HG02938 (cell line): Measurements from ENCODE around the gene TCEA2.

Source experiments
- ATAC-seq: cut with Tn5 transposase; IDR thresholded peaks from one replicate; pipeline ENCODE4 v1.9.1; 2021; ENCODE audit warnings: mild to moderate bottlenecking, moderate library complexity; ENCODE audit not compliant: unreplicated experiment

TCEA2 gene

DNA sequence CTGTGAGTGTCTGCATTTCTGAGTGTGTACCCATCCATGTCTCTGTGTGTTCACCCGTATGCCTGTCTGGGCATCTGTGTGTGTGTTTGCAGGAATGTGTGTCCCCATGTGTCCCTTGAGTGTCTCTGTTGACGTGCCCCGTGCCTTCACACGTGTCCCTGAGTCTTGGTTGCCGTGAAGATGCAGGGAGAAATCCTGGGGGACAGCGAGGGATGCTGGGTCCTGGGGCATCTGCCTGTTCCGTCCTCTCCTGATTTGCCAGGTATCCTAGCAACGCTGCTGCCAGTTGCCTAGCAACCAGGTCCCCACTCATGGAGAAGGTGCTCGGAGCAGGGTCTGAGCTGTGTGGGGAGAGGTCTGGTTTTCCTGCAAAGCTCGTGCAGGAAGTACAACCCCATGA is 27.2 kb downstream of the TCEA2 start:
- no peak for ATAC-seq

DNA sequence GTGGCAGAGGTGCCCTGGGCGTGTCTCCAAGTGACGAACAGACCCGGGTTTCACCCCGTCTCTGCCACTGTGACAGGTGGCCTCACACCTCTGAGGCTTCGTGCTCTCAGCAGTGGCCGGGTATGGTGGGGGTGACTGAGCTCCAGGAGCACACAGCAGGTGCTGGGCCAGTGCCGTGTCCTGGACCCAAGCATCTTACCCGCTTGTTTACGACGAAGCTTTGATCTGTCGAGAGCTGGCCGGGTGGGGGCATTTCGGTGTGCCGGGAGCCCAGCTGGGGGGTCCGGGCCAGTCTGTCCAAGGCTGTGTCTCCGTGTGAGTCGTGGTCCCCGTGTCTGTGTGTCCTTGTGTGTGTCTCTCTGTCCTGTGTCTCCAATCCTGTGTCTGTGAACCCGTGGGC is 28.3 kb downstream of the TCEA2 start:
- ATAC-seq = no peak

DNA sequence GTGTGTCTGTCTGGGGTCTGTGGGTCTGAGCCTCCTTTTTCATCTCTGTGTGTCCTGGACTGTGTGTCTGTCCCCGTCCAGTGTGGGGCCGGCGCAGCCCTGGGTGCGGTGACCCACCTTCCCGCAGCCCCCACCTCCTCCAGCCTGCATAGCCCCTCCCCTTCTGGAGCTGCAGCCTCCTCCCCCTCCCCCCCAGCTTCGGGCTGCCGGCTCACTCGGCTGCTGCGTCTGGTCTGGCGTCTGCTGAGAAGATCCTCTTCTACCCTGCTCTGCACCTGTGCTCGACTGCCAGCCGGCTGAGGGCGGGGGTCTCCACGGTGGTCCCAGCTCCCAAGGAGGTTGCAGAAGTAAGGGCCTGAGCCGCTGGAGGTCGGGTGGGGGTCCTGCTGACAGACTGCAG is 28.8 kb downstream of the TCEA2 start:
- no peak for ATAC-seq

DNA sequence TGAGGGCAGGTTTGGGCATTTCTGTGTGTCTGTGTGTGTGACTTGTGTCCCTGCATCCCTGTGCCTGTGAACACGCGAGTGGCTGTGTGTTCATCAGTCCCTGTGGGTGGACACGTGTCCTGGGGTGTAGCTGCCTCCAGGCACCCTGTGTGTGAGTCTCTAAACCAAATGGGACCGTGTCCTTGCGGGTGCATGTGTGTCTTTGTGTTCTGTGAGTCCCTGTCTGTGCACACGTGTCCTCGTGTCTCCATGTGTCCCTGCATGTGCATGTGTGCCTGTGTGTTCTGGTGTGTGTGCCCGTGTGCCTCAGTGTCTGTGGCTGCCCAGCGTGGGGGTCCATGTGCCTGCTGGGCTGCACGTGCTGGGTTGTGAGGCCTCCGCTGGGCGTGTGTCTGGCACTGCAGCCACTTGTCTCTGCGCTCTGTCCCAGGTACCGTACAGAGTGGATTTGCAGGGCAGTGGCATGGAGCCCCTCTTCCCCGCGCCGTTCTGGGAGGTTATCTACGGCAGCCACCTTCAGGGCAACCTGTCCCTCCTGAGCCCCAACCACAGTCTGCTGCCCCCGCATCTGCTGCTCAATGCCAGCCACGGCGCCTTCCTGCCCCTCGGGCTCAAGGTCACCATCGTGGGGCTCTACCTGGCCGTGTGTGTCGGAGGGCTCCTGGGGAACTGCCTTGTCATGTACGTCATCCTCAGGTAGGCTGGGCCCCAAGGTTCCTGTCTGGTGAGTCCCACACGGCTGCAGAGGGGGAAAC is 29.4 kb downstream of the TCEA2 start:
- no peak for ATAC-seq

DNA sequence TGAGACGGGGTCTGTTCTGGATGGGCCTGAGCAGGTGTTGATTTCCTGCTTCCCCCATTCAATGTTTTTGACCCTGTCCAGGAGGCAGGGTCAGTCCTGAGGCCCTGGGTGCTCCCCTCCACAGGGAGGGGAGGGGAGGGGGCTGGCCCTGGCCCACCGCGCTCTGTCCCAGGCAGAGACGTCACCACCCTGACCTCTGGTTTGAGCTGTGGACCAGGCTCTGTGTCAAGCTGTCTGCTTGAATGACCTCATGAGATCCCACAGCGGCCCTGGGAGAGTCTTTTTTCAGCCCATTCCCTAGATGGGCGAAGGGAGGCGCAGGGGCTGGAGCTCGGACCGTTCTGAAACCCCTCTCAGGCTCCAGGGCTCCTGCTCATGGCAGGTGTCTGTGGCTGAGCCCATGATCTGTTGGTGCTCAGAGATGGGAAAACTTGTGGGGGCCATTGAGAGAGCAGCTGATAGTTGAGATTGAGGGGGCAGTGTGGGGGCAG is 30.1 kb downstream of the TCEA2 start:
- no peak for ATAC-seq

DNA sequence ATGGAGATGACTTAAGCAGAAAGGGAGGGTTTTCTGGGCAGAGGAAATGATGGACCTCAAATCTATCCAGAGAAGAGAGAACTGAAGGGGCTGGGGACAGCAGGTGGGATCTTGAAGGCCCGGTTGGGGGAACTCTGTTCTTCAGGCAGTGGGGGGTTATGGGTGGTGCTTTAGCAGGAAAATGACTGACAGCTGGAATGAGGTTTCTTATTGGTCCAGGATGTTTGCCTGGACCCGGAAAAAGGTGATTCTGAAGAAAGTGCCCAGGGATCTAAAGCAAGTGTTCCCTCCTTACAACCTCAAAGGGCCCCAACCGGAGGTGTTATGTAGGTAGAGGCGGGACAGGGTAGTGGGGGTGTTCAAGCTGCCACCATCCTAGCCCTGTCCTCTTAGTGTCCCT is 32.5 kb downstream of the TCEA2 start:
- no peak for ATAC-seq

DNA sequence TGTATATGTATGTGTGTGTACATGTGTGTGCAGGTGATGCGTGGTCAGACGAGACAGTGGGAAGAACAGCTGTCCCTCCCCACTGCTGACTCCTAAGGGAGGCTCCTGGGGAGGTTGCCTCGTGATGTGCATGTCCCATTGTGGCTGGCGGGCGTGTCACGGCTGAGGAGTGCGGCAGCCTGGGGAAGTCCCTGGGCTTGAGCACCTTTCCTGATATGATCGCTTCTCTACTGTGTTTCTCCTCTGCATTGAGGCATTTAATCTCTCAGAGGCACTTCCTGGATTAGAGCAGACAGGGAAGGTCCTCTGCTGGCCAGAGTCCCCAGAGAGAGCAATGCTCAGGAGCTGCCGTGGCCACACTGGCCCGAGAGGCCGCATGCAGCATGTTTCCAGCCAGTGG is 32.9 kb downstream of the TCEA2 start:
- no peak for ATAC-seq

DNA sequence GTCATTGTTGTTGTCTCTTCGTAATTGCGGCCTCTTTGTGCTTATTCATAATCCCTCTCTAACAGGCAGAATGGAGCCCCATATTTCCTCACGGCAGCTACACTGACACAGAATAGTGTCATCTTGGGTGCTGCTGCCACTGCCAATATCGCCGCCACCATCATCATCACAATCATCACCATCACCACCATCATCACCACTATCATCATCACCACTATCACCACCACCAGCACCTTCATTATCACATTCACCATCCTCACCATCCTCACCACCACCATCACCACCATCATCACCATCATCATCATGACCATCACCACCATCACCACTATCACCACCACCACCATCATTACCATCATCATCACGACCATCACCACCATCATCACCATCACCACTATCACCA is 33.5 kb downstream of the TCEA2 start:
- ATAC-seq = no peak

DNA sequence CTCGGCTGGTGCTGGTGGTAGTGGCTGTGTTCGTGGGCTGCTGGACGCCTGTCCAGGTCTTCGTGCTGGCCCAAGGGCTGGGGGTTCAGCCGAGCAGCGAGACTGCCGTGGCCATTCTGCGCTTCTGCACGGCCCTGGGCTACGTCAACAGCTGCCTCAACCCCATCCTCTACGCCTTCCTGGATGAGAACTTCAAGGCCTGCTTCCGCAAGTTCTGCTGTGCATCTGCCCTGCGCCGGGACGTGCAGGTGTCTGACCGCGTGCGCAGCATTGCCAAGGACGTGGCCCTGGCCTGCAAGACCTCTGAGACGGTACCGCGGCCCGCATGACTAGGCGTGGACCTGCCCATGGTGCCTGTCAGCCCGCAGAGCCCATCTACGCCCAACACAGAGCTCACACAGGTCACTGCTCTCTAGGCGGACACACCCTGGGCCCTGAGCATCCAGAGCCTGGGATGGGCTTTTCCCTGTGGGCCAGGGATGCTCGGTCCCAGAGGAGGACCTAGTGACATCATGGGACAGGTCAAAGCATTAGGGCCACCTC is 35.5 kb downstream of the TCEA2 start:
- no peak for ATAC-seq

DNA sequence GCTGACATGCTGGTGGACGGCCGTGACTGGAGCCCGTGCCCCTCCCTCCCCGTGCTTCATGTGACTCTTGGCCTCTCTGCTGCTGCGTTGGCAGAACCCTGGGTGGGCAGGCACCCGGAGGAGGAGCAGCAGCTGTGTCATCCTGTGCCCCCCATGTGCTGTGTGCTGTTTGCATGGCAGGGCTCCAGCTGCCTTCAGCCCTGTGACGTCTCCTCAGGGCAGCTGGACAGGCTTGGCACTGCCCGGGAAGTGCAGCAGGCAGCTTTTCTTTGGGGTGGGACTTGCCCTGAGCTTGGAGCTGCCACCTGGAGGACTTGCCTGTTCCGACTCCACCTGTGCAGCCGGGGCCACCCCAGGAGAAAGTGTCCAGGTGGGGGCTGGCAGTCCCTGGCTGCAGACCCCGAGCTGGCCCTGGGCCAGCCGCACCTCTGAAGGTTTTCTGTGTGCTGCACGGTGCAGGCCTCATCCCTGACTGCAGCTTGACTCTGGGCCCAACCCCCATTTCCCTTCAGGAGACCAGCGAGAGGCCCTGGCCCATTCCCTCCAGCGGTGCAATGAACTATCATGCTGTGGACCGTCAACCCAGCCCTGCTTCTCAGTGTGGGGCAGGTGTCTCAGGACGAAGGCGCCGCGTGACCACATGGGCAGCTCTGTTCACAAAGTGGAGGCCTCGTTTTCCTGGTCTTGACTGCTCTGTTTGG is 36.2 kb downstream of the TCEA2 start:
- no peak for ATAC-seq

DNA sequence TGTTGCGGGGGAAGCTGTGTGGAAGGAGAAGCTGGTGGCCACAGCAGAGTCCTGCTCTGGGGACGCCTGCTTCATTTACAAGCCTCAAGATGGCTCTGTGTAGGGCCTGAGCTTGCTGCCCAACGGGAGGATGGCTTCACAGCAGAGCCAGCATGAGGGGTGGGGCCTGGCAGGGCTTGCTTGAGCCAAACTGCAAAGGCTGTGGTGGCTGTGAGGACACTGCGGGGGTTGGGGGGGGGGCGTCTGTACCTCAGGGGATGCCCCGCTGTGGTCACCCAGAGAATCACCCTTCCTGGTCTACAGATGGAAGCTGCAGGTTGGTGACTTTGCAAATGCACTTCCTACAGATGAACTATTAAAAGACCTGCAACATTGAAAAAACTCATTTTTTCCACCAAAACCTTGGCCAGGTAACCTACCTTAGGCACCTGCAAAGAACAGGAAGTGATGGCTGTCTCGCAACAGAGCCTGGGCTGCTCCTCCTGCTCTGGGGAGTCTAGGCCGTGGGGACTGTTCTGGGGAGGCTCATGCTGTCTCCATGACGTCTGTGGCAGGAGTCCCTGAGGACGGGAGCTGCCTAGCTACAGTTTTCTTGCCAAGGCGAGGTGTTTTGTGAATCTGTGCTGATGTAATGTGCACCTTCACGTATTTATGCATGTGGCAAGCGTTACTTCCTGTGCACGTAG is 37.0 kb downstream of the TCEA2 start:
- ATAC-seq = no peak

DNA sequence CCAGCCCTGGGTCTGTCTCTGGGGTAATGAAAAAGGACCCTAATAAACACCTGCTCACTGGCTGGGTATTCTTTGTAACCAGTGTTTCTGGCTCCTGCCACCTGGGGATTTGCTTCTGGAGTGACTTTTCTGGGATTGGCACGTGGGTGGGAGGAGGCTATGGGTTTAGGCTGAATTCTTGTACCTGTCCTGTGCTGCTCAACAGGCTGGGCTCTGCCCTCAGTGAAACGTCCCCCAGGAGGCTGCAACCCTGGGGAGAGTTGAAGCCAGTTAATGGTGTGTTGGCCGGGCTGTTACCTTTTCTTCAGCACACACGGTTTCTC is 37.5 kb downstream of the TCEA2 start:
- no peak for ATAC-seq

DNA sequence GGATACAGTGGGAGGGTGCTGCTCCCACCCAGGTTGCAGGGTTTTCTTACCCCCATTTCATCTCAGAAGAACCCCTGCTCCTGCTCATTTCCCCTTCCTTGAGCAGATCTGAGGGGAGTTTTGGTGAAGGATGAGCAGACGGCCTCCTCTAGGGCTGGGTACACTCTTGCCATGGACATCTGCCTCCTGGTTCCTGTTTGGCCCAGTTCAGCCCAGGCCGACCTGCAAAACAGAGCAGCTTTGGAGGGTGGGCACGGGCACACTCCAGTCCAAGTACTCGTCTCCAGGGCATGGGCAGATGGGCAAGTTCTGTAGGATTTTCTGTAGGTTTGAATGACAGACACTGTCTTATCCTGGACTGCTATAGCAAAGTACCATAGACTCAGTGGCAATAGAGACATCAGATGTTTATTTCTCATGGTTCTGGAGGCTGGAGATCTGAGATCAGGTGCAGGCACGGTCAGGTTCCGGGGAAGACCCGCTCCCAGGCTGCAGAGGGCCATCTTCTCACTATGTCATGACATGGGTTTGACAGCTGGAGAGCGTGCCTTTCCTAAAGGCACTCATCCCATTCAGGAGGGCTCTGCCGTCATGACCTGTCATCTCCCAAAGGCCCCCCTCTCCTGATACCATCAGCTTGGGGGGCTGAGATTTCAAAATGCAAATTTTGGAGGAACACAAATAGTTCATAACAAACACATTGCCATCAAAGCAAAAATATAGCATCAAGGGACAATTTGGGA is 38.1 kb downstream of the TCEA2 start:
- ATAC-seq = no peak

DNA sequence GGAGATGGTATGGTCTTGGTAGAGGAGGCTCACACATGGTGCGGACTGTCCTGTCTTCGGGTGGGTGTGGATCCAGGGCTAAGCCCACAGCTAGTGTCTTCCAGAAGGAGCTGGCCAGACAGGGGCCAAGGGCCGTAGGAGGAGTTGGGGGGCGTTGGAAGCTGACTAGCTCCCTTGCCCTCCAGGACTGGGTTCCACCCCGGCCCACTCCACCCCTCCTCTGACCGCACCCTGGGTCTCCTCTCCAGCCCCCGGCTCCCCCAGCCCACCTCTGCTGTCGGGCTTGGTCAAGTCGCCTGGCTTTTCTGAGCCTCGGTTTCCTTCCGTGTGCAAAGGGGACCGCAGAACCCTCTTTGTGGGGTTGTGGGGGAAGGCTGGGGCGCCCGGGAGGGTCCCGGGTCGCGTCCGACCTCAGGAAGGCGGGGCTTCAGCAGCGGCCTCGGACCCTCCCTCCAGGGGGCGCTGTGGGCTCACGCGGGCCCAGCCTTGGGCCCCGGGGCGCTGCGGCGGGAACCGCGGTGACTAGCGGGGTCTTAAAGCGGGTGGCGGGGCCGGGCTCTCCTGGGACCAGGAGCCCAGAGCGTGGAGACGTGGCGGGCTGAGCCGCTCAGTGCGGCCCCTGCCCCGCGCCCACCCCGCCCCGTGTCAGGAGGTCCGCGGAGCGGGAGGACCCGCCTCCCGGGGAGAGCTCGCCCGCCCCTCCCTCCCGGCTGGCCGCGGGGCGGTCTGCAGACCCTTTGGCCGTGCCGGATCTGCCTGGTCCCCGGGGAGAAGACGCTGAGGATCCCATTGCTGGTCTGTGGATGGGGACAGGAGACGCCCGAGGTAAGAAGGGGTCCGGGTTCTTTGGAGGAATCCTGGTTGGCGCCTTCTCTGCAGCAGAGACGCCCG is 39.0 kb downstream of the TCEA2 start:
- no peak for ATAC-seq

DNA sequence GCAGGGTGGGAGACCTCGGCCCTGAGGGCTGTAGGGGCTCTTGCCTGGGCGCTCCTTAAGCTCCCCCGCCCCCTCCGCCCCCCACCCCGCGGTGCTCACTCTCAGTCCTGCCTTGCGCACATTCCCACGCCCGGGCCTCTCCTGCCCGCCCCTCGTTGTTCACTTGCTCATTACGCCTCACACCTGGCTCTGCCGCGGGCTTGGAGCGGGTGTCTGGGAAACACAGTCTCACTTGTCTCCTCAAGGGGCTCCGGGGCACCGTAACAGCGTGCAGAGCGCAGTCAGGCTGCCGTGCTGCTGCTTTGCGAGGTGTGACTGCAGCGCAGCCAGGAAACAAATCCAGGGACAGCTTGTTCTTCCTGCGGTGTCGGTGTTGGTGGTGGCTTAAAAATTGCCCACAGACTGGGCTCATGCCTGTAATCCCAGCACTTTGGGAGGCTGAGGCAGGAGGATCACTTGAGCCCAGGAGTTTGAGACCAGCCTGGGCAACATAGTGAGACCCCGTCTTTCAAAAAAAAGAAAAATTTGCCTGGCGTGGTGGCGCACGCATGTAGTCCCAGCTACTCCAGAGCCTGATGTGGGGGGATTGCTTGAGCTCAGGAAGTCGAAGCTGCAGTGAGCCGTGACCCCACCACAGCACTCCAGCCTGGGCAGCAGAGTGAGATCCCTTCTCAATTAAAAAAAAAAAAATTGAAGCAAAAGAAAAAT is 39.8 kb downstream of the TCEA2 start:
- ATAC-seq = no peak

DNA sequence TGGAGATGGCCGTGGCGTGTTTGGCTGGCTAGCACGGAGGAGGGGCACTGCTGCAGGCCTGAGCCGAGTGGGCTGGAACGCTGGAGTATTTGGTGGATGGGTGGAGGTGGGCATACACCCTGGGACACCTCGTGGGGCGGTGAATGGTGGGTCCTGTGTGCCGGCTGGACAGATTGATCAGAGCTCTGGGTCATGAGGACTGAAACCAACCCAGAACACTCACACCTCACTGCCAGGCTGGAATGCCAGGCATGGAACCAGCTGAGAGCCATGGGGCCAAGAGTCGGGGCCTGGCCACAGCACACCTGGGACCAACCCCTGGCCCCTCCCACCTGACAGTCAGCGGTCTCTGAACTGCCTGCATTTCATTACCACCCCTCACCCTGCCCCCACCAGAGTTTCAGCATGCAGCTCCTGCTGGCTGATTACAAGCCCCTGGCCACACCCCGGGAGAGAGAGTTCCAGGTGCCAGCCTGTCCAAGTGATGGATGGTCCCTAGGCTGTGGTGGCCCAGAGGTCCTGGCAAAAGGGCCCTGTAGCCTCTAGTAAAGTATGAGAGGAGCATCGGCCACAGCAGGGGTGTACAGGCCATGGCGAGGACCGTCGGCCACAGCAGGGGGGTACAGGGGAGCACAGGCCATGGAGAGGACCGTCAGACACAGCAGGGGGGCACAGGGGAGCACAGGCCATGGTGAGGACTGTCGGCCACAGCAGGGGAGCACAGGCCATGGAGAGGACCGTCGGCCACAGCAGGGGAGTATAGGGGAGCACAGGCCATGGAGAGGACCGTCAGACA is 41.1 kb downstream of the TCEA2 start:
- no peak for ATAC-seq

DNA sequence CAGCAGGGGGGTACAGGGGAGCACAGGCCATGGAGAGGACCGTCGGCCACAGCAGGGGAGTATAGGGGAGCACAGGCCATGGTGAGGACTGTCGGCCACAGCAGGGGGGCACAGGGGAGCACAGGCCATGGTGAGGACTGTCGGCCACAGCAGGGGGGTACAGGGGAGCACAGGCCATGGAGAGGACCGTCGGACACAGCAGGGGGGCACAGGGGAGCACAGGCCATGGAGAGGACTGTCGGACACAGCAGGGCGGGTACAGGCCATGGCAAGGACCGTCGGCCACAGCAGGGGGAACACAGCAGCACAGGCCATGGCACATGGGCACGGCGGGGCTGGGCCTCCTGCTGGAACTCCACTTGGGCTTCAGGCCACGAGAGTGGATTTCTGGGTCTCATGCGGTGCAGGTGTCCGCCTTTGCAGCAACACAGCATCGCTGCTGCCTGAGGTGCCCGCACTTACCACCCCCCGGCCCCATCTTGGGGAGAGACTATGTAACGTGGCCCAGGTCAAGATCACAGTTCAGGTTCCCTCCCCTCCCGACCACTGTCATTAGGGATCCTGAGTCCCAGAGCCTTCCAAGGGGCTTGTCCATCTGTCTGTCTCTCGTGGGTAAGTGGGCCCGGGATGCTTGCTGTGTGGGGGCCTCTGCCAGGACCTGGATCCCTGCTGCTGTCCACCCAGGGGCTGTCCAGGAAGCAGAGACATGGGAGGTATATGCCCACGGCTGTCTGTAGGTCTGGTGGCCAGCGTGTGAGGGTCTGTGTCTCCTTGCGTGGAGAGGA is 41.9 kb downstream of the TCEA2 start:
- no peak for ATAC-seq

DNA sequence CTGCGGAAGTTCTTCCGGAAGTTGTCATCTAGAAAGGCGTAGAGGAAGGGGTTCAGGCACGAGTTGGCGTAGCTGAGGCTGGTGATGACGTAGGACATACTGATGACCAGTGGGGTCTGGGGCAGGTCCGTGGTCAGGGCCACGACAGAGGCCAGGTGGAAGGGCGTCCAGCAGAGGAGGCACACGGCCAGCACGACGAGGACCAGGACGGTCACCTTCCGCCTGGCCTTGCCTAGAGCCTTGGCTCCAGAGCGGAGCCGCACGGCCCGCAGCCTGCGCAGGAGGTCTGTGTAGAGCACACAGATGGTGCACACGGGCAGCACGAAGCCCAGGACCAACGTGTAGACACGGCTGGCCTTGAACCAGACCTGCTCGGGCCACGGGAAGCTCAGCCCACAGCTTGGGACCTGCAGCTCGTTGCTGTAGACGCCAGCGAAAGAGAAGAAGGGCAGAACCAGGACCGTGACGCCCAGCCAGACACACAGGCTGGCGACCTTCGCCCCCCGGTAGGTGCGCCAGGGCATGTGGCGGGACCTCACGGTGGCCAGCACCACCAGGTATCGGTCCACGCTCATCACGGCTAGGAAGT is 42.9 kb downstream of the TCEA2 start:
- ATAC-seq = no peak
